ENCODE results near the gene CELA2B. TPM values are rescaled to one million over a fixed set of nuclear protein-coding genes. Genes with fewer than 3 reads are reported as not detected.
"Not testable (repeated sequence)": the region's sequence is repeated elsewhere in the genome, so short reads cannot be mapped to it uniquely, and the experiment has no call there.

CELA2B gene
- total and polyA plus RNA-seq, 10 of the 15 experiments (the other 5 are each of a cell fraction or from before 2014, with no cell fraction given): not detected

DNA sequence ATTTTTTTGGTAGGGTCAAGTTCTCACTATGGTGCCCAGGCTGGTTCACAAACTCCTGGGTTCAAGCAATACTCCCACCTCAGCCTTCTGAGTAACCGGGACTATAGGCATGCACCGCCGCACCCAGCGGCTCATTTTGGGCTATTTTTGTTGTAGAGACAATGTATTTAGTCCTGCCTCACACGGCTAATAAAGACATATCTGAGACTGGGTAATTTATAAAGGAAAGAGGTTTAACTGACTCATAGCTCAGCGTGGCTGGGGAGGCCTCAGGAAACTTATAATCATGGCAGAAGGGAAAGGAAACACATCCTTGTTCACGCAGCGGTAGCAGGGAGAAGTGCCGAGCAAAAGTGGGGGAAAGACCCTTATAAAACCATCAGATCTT lies 15.2 kb upstream of the CELA2B start (continued):
- TF ChIP-seq, protein P1, sequence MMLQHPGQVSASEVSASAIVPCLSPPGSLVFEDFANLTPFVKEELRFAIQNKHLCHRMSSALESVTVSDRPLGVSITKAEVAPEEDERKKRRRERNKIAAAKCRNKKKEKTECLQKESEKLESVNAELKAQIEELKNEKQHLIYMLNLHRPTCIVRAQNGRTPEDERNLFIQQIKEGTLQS (IDR thresholded peaks at IDR 0.05; ENCODE audit: borderline replicate concordance, extremely low read depth, low read depth, low read length): no peak
- TF ChIP-seq CBX5 (IDR thresholded peaks at IDR 0.05; ENCODE audit: low read depth): no peak
- TF ChIP-seq YY1 (IDR thresholded peaks at IDR 0.05; ENCODE audit: low read depth, low read length): no peak
- TF ChIP-seq NFIC (IDR thresholded peaks at IDR 0.05; ENCODE audit: low read depth, low read length): no peak
- TF ChIP-seq NRF1 (conservative IDR thresholded peaks at IDR 0.05; ENCODE audit: low read depth, low read length): no peak
- TF ChIP-seq NKRF (conservative IDR thresholded peaks at IDR 0.05): no peak
- TF ChIP-seq PBX3 (IDR thresholded peaks at IDR 0.05; ENCODE audit: insufficient replicate concordance, low read depth, low read length): no peak
- TF ChIP-seq ZSCAN29 (IDR thresholded peaks at IDR 0.05): no peak
- no peak for TF ChIP-seq RFX5 (IDR thresholded peaks at IDR 0.05; ENCODE audit: low read depth, low read length)
- no peak for TF ChIP-seq BHLHE40 (IDR thresholded peaks at IDR 0.05; ENCODE audit: borderline replicate concordance in 1 of 2, low read depth in 2 of 2, low read length in 1 of 2)
- TF ChIP-seq ETV6 (conservative IDR thresholded peaks at IDR 0.05 in 1 of 2, IDR thresholded peaks at IDR 0.05 in 1 of 2; ENCODE audit: borderline replicate concordance in 1 of 2, low read depth in 1 of 2): no peak

GRCh38 chr1:15463064-15463800 lies 12.7 kb upstream of the CELA2B start:
- H3K27ac ChIP-seq (ENCODE audit: control insufficient read depth, insufficient read depth); ATAC-seq; H3K4me3 ChIP-seq; BruUV-seq (replicated peaks); H3K9ac ChIP-seq (ENCODE audit: control insufficient read depth, insufficient read depth, low read length); intact Hi-C loops (cut with micrococcal nuclease; ENCODE audit: unreplicated experiment); H2AFZ ChIP-seq (ENCODE audit: control insufficient read depth, low read depth, low read length); H4K20me1 ChIP-seq (ENCODE audit: control insufficient read depth, insufficient read depth); H3K4me1 ChIP-seq (ENCODE audit: control insufficient read depth, insufficient read depth, low read length); H3K36me3 ChIP-seq (ENCODE audit: control insufficient read depth in 2 of 2, insufficient read depth in 2 of 2, low read length in 1 of 2); SMC1A ChIA-PET (ENCODE audit: uncharacterized antibody, unreplicated experiment); FAIRE-seq; H3K9me3 ChIP-seq (replicated peaks; ENCODE audit: control insufficient read depth, insufficient read depth, low read length); DNase-seq (ENCODE audit: low read depth, low spot score); in situ Hi-C loops (cut with MboI); POLR2A ChIA-PET; H3K79me2 ChIP-seq (ENCODE audit: control insufficient read depth, insufficient read depth, low read length); RAD21 ChIA-PET (ENCODE audit: unreplicated experiment); H3K4me2 ChIP-seq (ENCODE audit: control insufficient read depth, insufficient read depth); H3K27me3 ChIP-seq (replicated peaks in 1 of 2; ENCODE audit: control insufficient read depth in 2 of 2, insufficient read depth in 2 of 2, low read length in 1 of 2); CTCF ChIA-PET: not testable (repeated sequence)
- 34% methylated on average over 11 of the region's 15 CpGs for WGBS (ENCODE audit: insufficient coverage, insufficient replicate concordance, low lambda C conversion rate, missing lambda C conversion rate)

DNA sequence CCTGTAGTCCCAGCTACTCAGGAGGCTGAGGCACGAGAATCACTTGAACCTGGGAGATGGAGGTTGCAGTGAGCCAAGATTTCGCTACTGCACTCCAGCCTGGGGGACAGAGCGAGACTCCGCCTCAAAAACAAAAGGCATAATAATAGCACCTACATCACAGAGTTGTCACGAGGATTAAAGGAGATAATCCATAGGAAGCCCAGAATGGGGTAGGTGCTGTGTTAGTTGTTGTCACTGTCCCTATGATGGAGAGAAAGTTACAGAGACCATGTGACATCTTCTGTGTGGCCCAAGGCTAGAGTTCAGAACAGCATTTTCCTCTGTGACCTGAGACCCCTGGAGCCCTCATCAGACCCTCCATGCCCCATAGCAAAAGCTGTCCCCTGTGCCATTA lies 12.0 kb upstream of the CELA2B start:
- POLR2A ChIA-PET; H3K27me3 ChIP-seq (replicated peaks in 1 of 2; ENCODE audit: control insufficient read depth in 2 of 2, insufficient read depth in 2 of 2, low read length in 1 of 2); H3K4me3 ChIP-seq; H4K20me1 ChIP-seq (ENCODE audit: control insufficient read depth, insufficient read depth); DNase-seq (ENCODE audit: low read depth, low spot score); FAIRE-seq; H3K9me3 ChIP-seq (replicated peaks; ENCODE audit: control insufficient read depth, insufficient read depth, low read length); intact Hi-C loops (cut with micrococcal nuclease; ENCODE audit: unreplicated experiment); in situ Hi-C loops (cut with MboI); H3K27ac ChIP-seq (ENCODE audit: control insufficient read depth, insufficient read depth); H3K4me1 ChIP-seq (ENCODE audit: control insufficient read depth, insufficient read depth, low read length); H3K79me2 ChIP-seq (ENCODE audit: control insufficient read depth, insufficient read depth, low read length); ATAC-seq; RAD21 ChIA-PET (ENCODE audit: unreplicated experiment); SMC1A ChIA-PET (ENCODE audit: uncharacterized antibody, unreplicated experiment); BruUV-seq (replicated peaks); H3K36me3 ChIP-seq (ENCODE audit: control insufficient read depth in 2 of 2, insufficient read depth in 2 of 2, low read length in 1 of 2); H3K4me2 ChIP-seq (ENCODE audit: control insufficient read depth, insufficient read depth); CTCF ChIA-PET; H2AFZ ChIP-seq (ENCODE audit: control insufficient read depth, low read depth, low read length); H3K9ac ChIP-seq (ENCODE audit: control insufficient read depth, insufficient read depth, low read length): not testable (repeated sequence)
- WGBS (ENCODE audit: insufficient coverage, insufficient replicate concordance, low lambda C conversion rate, missing lambda C conversion rate): 19% methylated on average over 5 of the region's 5 CpGs

Data from GM12878 (cell line).